GM21423 (cell line): Measurements from ENCODE around the gene GPANK1.
A peak's percentile ranks its signal among the peaks of the same experiment; 100 is the strongest.

ENCODE experiments used
- ATAC-seq: cut with Tn5 transposase; IDR thresholded peaks from one replicate; pipeline ENCODE4 v1.9.1; 2021; ENCODE audit warnings: mild to moderate bottlenecking, moderate library complexity; ENCODE audit not compliant: unreplicated experiment

The GPANK1 gene

GRCh38 chr6:31663126-31663960 is 1.5 kb downstream of the GPANK1 start:
- no peak for ATAC-seq

- no peak for ATAC-seq
These were observed 2.6 kb downstream of the GPANK1 start for GRCh38 chr6:31662124-31662723.

GRCh38 chr6:31661262-31662123 is 3.3 kb downstream of the GPANK1 start:
- ATAC-seq: no peak

GRCh38 chr6:31660381-31661261 is 4.2 kb downstream of the GPANK1 start, which contains the start of gene C6orf47:
Gene C6orf47 (minus strand): TSS chr6:31660778. CDS start chr6:31659947, 831 bp downstream.
- peak; percentile 42 for ATAC-seq

GRCh38 chr6:31659649-31660380 is 5.0 kb downstream of the GPANK1 start:
- ATAC-seq: no peak

GRCh38 chr6:31658983-31659648 is 5.7 kb downstream of the GPANK1 start:
- ATAC-seq: no peak

GRCh38 chr6:31658158-31658688 is 6.6 kb downstream of the GPANK1 start:
- ATAC-seq: no peak

- ATAC-seq: no peak
These were observed 7.2 kb downstream of the GPANK1 start for GRCh38 chr6:31657406-31658157.

- ATAC-seq: no peak
These were observed 9.2 kb downstream of the GPANK1 start, which contains the start of gene APOM for GRCh38 chr6:31655349-31656237. Gene APOM (plus strand): TSS chr6:31655894. CDS start chr6:31655967, 73 bp downstream.

- ATAC-seq: no peak
These were observed 10.0 kb downstream of the GPANK1 start for GRCh38 chr6:31654574-31655348.

GRCh38 chr6:31652925-31653724 is 11.7 kb downstream of the GPANK1 start:
- ATAC-seq: peak; percentile 55

- peak; percentile 31 for ATAC-seq
These were observed 13.1 kb downstream of the GPANK1 start for GRCh38 chr6:31651602-31652191.

GRCh38 chr6:31645325-31645724 is 19.5 kb downstream of the GPANK1 start:
- ATAC-seq: no peak

GRCh38 chr6:31643818-31644454 is 20.9 kb downstream of the GPANK1 start:
- ATAC-seq: no peak
